ENCODE measurements around the gene RIPK4.

RIPK4 gene

GRCh38 chr21:41752231-41752681 lies 14.6 kb downstream of the RIPK4 start:
- DNase-seq: no peak

- DNase-seq: no peak
Observed at GRCh38 chr21:41751611-41752011, 15.2 kb downstream of the RIPK4 start.

GRCh38 chr21:41750532-41751151 lies 16.2 kb downstream of the RIPK4 start:
- no peak for DNase-seq

GRCh38 chr21:41750051-41750450 lies 16.8 kb downstream of the RIPK4 start:
- DNase-seq: no peak

GRCh38 chr21:41749286-41749685 lies 17.6 kb downstream of the RIPK4 start:
- DNase-seq: no peak

GRCh38 chr21:41747943-41748738 lies 18.7 kb downstream of the RIPK4 start:
- no peak for DNase-seq

GRCh38 chr21:41746744-41747006 lies 20.2 kb downstream of the RIPK4 start:
- DNase-seq: no peak

GRCh38 chr21:41745971-41746743 lies 20.7 kb downstream of the RIPK4 start:
- no peak for DNase-seq

- no peak for DNase-seq
Observed at GRCh38 chr21:41745026-41745820, 21.6 kb downstream of the RIPK4 start.

- no peak for DNase-seq
Observed at GRCh38 chr21:41744028-41744930, 22.6 kb downstream of the RIPK4 start.

GRCh38 chr21:41743321-41744027 lies 23.4 kb downstream of the RIPK4 start:
- no peak for DNase-seq

- no peak for DNase-seq
Observed at GRCh38 chr21:41742073-41742875, 24.6 kb downstream of the RIPK4 start.

- DNase-seq: no peak
Observed at GRCh38 chr21:41741253-41742072, 25.4 kb downstream of the RIPK4 start.

- DNase-seq: no peak
Observed at GRCh38 chr21:41740604-41741252, 26.1 kb downstream of the RIPK4 start.

- DNase-seq: no peak
Observed at GRCh38 chr21:41739936-41740335, 26.9 kb downstream of the RIPK4 start.

GRCh38 chr21:41739011-41739410 lies 27.8 kb downstream of the RIPK4 start:
- no peak for DNase-seq

- no peak for DNase-seq
Observed at GRCh38 chr21:41737651-41738324, 29.1 kb downstream of the RIPK4 start.

- DNase-seq: no peak
Observed at GRCh38 chr21:41736423-41736822, 30.4 kb downstream of the RIPK4 start.
